H54 (cell line): ENCODE results near the gene ACD.

Experiments
- DNase-seq: peaks from one replicate; pipeline ENCODE4 v3.0.0; 2011; ENCODE audit warnings: low spot score, mixed read lengths; ENCODE audit not compliant: insufficient read length
- FAIRE-seq: peaks from 3 replicates; lab custom pipeline; 2011; peaks lifted over from hg19 to GRCh38; lab: Jason Lieb, UNC
- POLR2A ChIP-seq: IDR thresholded peaks from 2 replicates; pipeline ENCODE4 v1.6.1; 2011; ENCODE audit warnings: low read depth, mild to moderate bottlenecking, low read length

ACD gene

DNA sequence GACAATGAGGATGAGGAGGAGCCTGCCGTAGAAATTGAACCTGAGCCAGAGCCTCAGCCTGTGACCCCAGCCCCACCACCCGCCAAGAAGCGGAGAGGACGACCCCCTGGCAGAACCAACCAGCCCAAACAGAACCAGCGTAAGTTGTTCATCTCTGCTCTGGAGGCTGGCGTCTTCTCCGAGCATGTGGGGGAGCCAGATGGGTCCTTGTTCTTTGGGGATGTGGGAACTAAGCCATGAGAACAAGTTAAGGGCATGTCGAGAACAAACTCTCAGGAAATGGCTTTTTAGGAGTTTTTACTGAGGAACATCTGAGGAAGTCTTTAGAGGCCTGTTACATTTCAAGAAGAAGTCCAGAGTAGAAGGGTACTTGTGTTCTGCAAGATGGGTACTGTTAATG, 23.3 kb downstream of the ACD start:
- TF ChIP-seq POLR2A, result no peak
- FAIRE-seq, result no peak
- DNase-seq, result no peak

DNA sequence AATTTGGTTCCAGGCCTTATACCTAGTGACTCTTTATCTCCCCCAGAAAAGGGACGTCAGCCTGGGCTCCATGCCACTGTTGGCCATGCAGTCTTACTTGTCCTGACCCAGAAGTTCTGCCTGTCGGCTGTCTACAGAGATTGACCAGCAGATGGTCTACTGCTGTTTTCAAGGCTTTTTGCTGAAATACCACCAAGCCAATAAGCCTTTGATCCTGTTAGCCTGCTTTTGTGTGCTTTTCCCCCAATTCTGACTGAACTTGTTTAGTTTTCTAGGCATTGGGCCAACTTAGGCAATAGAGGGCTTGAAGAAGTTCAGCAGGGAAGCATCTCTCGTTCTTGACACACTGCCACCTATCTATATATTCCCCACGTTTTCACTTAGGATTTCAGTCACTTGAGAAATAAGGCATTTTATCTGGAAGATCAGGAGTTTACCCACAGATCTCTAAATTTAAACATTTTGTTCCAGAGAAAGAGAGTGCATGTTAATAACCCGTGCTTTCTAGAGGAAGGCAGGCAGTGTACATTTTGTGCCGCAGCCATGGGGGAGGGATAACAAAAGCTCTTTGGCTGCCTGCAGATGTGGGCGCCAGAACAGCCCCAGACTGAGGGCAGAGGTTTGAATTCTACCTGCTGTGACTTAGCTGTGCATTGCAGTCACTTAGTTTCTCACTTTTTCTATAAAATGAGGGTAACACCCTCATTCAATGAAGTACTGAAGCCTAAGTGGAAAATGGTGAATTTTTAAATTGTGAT, 27.5 kb downstream of the ACD start:
- no peak for TF ChIP-seq POLR2A
- FAIRE-seq, result no peak
- no peak for DNase-seq

DNA sequence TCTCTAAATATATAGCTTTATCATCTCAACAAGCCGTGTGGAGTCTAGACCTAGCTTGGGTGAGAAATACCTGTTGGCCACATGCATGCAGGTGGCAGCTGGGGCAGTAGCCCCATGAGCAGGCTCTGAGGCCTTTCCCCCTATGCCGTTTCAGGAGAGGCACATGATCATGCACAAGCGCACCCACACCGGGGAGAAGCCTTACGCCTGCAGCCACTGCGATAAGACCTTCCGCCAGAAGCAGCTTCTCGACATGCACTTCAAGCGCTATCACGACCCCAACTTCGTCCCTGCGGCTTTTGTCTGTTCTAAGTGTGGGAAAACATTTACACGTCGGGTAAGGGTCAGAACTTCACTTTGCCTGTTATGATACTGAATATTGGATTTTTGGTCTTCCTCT, 31.8 kb downstream of the ACD start:
- no peak for FAIRE-seq
- TF ChIP-seq POLR2A, result no peak
- no peak for DNase-seq

DNA sequence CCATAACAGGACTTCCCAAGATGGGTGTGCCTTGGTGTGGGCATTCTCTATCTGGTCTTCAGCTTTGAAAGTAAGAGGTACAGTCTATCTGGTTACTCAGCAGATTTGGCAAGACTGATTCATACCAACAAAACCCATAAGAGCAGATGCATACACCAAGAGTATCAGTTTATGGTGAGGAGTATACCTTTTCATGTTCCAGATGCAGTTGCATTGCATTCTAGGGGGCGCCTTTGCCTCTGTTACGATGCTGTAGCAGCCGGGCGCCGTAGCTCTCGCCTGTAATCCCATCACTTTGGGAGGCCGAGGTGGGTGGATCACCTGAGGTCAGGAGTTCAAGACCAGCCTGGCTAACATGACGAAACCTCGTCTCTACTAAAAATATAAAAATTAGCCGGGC, 46.3 kb downstream of the ACD start:
- no peak for TF ChIP-seq POLR2A
- DNase-seq, result no peak
- FAIRE-seq, result no peak

DNA sequence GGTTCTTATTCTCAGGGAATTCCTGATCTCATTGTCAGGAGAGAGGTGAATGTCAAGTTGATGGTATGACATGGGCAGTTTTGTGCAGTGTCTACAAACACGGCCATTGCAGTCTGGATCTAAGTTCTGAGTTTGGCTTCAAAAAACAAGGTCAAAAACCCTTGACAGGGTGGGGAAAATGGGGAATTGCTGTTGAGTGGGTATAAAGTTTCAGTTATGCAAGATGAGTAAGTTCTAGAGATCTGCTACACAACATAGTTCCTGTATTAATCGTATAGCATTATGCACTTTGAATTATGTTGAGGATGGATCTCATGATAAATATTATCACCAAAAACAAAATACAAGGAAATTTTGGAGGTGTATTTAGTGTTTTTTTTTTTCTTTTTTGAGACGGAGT, 51.7 kb downstream of the ACD start:
- DNase-seq, result no peak
- no peak for FAIRE-seq
- TF ChIP-seq POLR2A, result no peak
